RCC 7860 (cell line): ENCODE measurements around the gene USP30.
A peak's percentile ranks its signal among the peaks of the same experiment; 100 is the strongest.

Experiments
- DNase-seq: peaks from one replicate; pipeline ENCODE4 v3.0.0-alpha.2; 2015; ENCODE audit warnings: low spot score
- FAIRE-seq: peaks from 2 replicates; lab custom pipeline; 2012; peaks lifted over from hg19 to GRCh38; lab: Jason Lieb, UNC

Gene USP30

GRCh38 chr12:109093022-109093918, 40.9 kb downstream of the USP30 start, which contains the start of gene ALKBH2:
Gene ALKBH2, minus strand, starts transcription at chr12:109093472. Its CDS starts 686 bp downstream, at chr12:109092786.
- peak; percentile 80 for DNase-seq
- FAIRE-seq = no peak

- FAIRE-seq (no peak), DNase-seq (no peak)
Observed at GRCh38 chr12:109097140-109097434, 44.7 kb downstream of the USP30 start.

GRCh38 chr12:109097435-109098182, 45.2 kb downstream of the USP30 start, which contains the start of gene UNG:
Gene UNG, plus strand, starts transcription at chr12:109097597. Its CDS starts 83 bp downstream, at chr12:109097680.
- FAIRE-seq (peak; percentile 25), DNase-seq (peak; percentile 79)

- DNase-seq (no peak), FAIRE-seq (no peak)
Observed at GRCh38 chr12:109098183-109098604, 45.8 kb downstream of the USP30 start.

GRCh38 chr12:109098651-109099050, 46.3 kb downstream of the USP30 start:
- FAIRE-seq = no peak

GRCh38 chr12:109099431-109100020, 47.1 kb downstream of the USP30 start:
- DNase-seq = no peak
- FAIRE-seq = no peak

More at GRCh38 chr12:109098651-109099050, 46.3 kb downstream of the USP30 start:
- no peak for DNase-seq

GRCh38 chr12:109100741-109101140, 48.4 kb downstream of the USP30 start:
- FAIRE-seq (no peak), DNase-seq (no peak)

GRCh38 chr12:109102491-109102890, 50.1 kb downstream of the USP30 start:
- DNase-seq (no peak), FAIRE-seq (no peak)

- FAIRE-seq (no peak), DNase-seq (no peak)
Observed at GRCh38 chr12:109105176-109105575, 52.8 kb downstream of the USP30 start.

GRCh38 chr12:109109746-109110350, 57.5 kb downstream of the USP30 start:
- no peak for DNase-seq
- FAIRE-seq = no peak

- peak; percentile 10 for DNase-seq
- no peak for FAIRE-seq
Observed at GRCh38 chr12:109110988-109111495, 58.7 kb downstream of the USP30 start.

GRCh38 chr12:109112720-109113465, 60.5 kb downstream of the USP30 start:
- DNase-seq = no peak
- no peak for FAIRE-seq

GRCh38 chr12:109113661-109114321, 61.4 kb downstream of the USP30 start:
- DNase-seq (no peak), FAIRE-seq (no peak)

GRCh38 chr12:109114644-109115043, 62.3 kb downstream of the USP30 start:
- DNase-seq (no peak), FAIRE-seq (no peak)

GRCh38 chr12:109115404-109115757, 63.0 kb downstream of the USP30 start:
- no peak for DNase-seq
- FAIRE-seq = no peak

GRCh38 chr12:109115758-109116610, 63.6 kb downstream of the USP30 start, which contains the start of gene ACACB:
Gene ACACB, plus strand, starts transcription at chr12:109116587. Its CDS starts 22,819 bp downstream, at chr12:109139406.
- FAIRE-seq = no peak

GRCh38 chr12:109116611-109116949, 64.2 kb downstream of the USP30 start:
- FAIRE-seq (no peak), DNase-seq (no peak)

More at GRCh38 chr12:109115758-109116610, 63.6 kb downstream of the USP30 start, which contains the start of gene ACACB:
- DNase-seq = no peak

- FAIRE-seq = no peak
- DNase-seq = no peak
Observed at GRCh38 chr12:109120095-109120494, 67.7 kb downstream of the USP30 start.

GRCh38 chr12:109120557-109120956, 68.2 kb downstream of the USP30 start:
- FAIRE-seq (no peak), DNase-seq (no peak)
